Ovary (tissue), 9 donors: ENCODE data around the gene KRT3. TPM values are rescaled to one million over a fixed set of nuclear protein-coding genes. Genes with fewer than 3 reads are reported as not detected.

Experiments used
- DNase-seq, 5 donors: peaks; one replicate each; pipeline ENCODE4 v3.0.0-alpha.2; 2019 to 2020
- H3K27ac ChIP-seq, 2 donors: fragments of 200-600 bp; one replicate each; pipeline versions ENCODE4 v1.5.1 to v1.8.0; 2019 to 2022
- H3K27me3 ChIP-seq: fragments of 200-600 bp; one replicate; pipeline ENCODE4 v1.8.0; 2022
- H3K36me3 ChIP-seq: fragments of 200-600 bp; sonication (generic); one replicate; pipeline ENCODE4 v1.5.1; 2019
- H3K4me1 ChIP-seq: one replicate; pipeline ENCODE4 v1.8.1; 2013; ENCODE audit warnings: mild to moderate bottlenecking, moderate library complexity; ENCODE audit not compliant: insufficient read depth
- H3K4me3 ChIP-seq: fragments of 200-600 bp; sonication (generic); one replicate; pipeline ENCODE4 v1.5.1; 2017
- H3K9me3 ChIP-seq, 2 donors: fragments of 200-600 bp in 1 of 2; sonication (generic) in 1 of 2; one replicate each; pipeline versions ENCODE4 v1.5.1 to v1.8.1; 2013 to 2019; ENCODE audit warnings: mild to moderate bottlenecking in 1 of 2, moderate library complexity in 1 of 2
- EP300 ChIP-seq: sonication (generic); formaldehyde crosslinking; IDR thresholded peaks from one replicate; pipeline ENCODE4 v1.6.1; 2017; ENCODE audit warnings: antibody characterized with exemption
- POLR2A ChIP-seq: fragments of 450-650 bp; IDR thresholded peaks from one replicate; pipeline ENCODE4 v1.6.1; 2017; ENCODE audit warnings: antibody characterized with exemption, mild to moderate bottlenecking, moderate library complexity
- WGBS, 3 donors: extraction: QIAGEN DNeasy Blood & Tissue Kit in 1 of 3; methylation state at CpG; one replicate each; pipeline versions ENCODE4 v1.1.5 to v1.1.7; 2013 to 2017; 5-methylcytosine and 5-hydroxymethylcytosine counted together
- intact Hi-C, 4 donors: fragments of 100-400 bp; cut with DNase I; formaldehyde crosslinking; loops; one replicate each; pipeline versions ENCODE4 v1.11.0 to v1.15.1; 2022 to 2023
- polyA plus RNA-seq, 2 donors: library from polyadenylated mRNA; stranded (reverse); fragments of 200-250 nt in 1 of 2; fragments of 350-450 nt in 1 of 2; fragmentation: Illumina TruSeq in 1 of 2; extraction: RNeasy Lipid Tissue Mini Kit (QIAGEN cat#74804) in 1 of 2; gene quantifications; one replicate each; pipeline ENCODE4 v1.2.3, GENCODE V29; 2013 to 2014
- total RNA-seq, 7 donors: library from RNA; depleted of rRNA in 2 of 7; stranded (reverse); fragments of >200 nt in 2 of 7; fragmentation: NEBNext Ultra II Directional in 3 of 7; extraction: Animal tissue kit (Norgen Biotek cat#: 25700) in 3 of 7; gene quantifications; one replicate each; pipeline versions ENCODE4 v1.1.0 to v1.2.4, GENCODE V29; 2016 to 2023
- TF ChIP-seq, protein P1 (sequence below), 3 donors: fragments of 450-650 bp in 2 of 3; fragments of 200-600 bp in 1 of 3; IDR thresholded peaks; one replicate each; pipeline versions ENCODE4 v1.5.1 to v1.8.0; 2016 to 2022; ENCODE audit warnings: antibody characterized with exemption in 3 of 3, mild to moderate bottlenecking in 1 of 3
- donor health status: DM: no; HTN: no; CAD: no; lungs with moderate emphysema.
- donor health status: DM: no; HTN: no; CAD: no.
- donor health status: Bipolar disorder and iron deficiency.
- donor health status: DM: yes; HTN: yes; CAD: no.
- donor health status: DM: no; HTN: no; CAD: no.
- donor health status: DM: yes; HTN: yes; CAD: no.

The KRT3 gene
- total and polyA plus RNA-seq, 9 donors, result not detected

GRCh38 chr12:52787324-52788191 lies 8.4 kb downstream of the KRT3 start:
- Histone ChIP-seq H3K9me3 (no peaks in the 10 kb centered on the region), H3K27ac (no peak overlapping the region), H3K4me1 (no peaks in the 10 kb centered on the region), H3K27me3 (no peaks in the 10 kb centered on the region), H3K4me3 (no peak overlapping the region), H3K36me3 (no peaks in the 10 kb centered on the region)
- 50 to 62% (median 55%) methylated on average over 6 of the region's 6 CpGs for WGBS, 3 donors
- intact Hi-C loops, result no loop called here
- TF ChIP-seq, protein P1, sequence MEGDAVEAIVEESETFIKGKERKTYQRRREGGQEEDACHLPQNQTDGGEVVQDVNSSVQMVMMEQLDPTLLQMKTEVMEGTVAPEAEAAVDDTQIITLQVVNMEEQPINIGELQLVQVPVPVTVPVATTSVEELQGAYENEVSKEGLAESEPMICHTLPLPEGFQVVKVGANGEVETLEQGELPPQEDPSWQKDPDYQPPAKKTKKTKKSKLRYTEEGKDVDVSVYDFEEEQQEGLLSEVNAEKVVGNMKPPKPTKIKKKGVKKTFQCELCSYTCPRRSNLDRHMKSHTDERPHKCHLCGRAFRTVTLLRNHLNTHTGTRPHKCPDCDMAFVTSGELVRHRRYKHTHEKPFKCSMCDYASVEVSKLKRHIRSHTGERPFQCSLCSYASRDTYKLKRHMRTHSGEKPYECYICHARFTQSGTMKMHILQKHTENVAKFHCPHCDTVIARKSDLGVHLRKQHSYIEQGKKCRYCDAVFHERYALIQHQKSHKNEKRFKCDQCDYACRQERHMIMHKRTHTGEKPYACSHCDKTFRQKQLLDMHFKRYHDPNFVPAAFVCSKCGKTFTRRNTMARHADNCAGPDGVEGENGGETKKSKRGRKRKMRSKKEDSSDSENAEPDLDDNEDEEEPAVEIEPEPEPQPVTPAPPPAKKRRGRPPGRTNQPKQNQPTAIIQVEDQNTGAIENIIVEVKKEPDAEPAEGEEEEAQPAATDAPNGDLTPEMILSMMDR (IDR thresholded peaks at IDR 0.05), result no peak
- TF ChIP-seq POLR2A (no peak), EP300 (no peak)
- no peak for DNase-seq

- Histone ChIP-seq H3K27me3 (no peaks in the 10 kb centered on the region), H3K27ac (no peak overlapping the region), H3K9me3 (no peaks in the 10 kb centered on the region), H3K36me3 (no peaks in the 10 kb centered on the region), H3K4me3 (no peak overlapping the region), H3K4me1 (no peaks in the 10 kb centered on the region)
- 75 to 87% (median 85%) methylated on average over 3 of the region's 3 CpGs for WGBS, 3 donors
- TF ChIP-seq EP300 (no peak), POLR2A (no peak)
- TF ChIP-seq, protein P1 (IDR thresholded peaks at IDR 0.05), result no peak
- intact Hi-C loops, result loop anchor here in 1 of 4 donors (5.0 kb wide), 1 partner anchor 157 kb away; no protein-coding TSS in a partner anchor
- DNase-seq, result no peak
These were observed 11.0 kb downstream of the KRT3 start for GRCh38 chr12:52784909-52785308.

DNA sequence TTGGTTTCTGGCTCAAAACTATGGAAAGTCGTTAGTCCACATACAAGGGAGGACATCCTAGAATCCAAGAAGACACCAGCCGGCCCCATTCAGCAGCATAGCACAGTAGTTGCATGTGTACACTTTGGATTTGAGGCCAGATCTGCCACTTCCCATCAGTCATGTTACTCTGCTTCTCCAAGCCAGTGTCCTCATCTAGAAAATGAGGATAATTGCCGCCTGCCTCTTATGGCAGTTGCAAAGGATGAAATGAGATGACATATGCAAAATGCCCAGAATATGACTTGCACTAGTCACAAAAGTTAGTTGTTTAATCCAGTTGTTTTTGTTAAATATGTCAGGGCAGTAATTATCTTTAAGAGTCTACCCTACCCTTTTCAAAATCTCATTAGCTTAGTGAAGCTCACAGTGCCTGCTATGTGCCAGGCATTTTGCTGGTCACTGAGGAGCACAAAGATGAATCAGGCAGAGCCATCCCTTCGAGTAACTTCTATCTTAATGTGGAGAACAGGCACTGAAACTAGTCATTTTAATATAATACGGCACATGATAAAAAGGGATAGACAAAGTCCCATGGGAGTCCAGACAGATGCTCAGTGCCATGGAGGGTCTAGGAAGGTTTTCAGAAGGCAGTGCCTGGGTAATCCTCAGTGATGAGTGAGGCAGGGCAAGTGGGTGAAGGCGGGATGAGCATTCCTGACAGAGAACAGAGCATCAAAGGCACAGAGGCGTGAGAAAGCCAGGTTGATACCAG lies 12.2 kb downstream of the KRT3 start:
- Histone ChIP-seq H3K4me1 (no peaks in the 10 kb centered on the region), H3K36me3 (no peaks in the 10 kb centered on the region), H3K27ac (no peak overlapping the region), H3K4me3 (no peak overlapping the region), H3K27me3 (no peaks in the 10 kb centered on the region), H3K9me3 (no peaks in the 10 kb centered on the region)
- WGBS, 3 donors, result 78 to 81% (median 80%) methylated on average over 7 of the region's 7 CpGs
- DNase-seq, result no peak
- intact Hi-C loops, result loop anchor here in 1 of 4 donors (5.0 kb wide), 1 partner anchor 159 kb away; no protein-coding TSS in a partner anchor
- no peak for TF ChIP-seq POLR2A
- no peak for TF ChIP-seq EP300
- TF ChIP-seq, protein P1 (IDR thresholded peaks at IDR 0.05), result no peak

DNA sequence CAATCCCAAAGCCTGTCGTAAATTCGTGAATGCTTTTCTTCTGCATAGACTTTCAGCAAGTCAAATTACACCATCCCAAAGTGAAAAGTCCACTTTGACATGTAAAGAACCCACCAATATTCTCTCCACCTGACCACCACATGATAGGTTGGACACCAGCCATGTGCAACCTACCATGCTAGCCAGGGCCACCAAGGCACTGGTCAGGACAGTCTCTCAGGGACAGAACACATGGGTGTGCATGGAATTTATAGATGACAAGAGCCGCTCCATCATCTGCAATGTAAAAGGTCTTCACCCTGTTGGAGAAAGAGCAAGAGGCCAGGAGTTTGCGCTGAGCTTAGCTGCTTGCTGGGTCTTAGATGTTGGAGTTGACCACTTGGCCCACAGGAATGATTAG lies 13.4 kb downstream of the KRT3 start:
- no peak overlapping the region for H3K27ac ChIP-seq
- TF ChIP-seq EP300 (no peak), POLR2A (no peak)
- TF ChIP-seq, protein P1 (IDR thresholded peaks at IDR 0.05), result no peak

More for the DNA sequence above, 13.4 kb downstream of the KRT3 start:
- H3K36me3 ChIP-seq, result no peaks in the 10 kb centered on the region
- H3K4me3 ChIP-seq, result no peak overlapping the region
- H3K27me3 ChIP-seq, result no peaks in the 10 kb centered on the region
- 91 to 95% (median 91%) methylated on average over 4 of the region's 4 CpGs for WGBS, 3 donors
- intact Hi-C loops, result loop anchor here in 1 of 4 donors (5.0 kb wide), 1 partner anchor 160 kb away; no protein-coding TSS in a partner anchor
- no peak for DNase-seq
- no peaks in the 10 kb centered on the region for H3K4me1 ChIP-seq
- H3K9me3 ChIP-seq, result no peaks in the 10 kb centered on the region
